Progenitor cell of endocrine pancreas (in vitro differentiated cells): ENCODE data around the gene STX1B. TPM values are rescaled to one million over a fixed set of nuclear protein-coding genes. Genes with fewer than 3 reads are reported as not detected.

Source experiments
- DNase-seq: peaks from one replicate; pipeline ENCODE4 v3.0.0; 2021; ENCODE audit warnings: low spot score; ENCODE audit not compliant: unreplicated experiment
- H3K27ac Mint-ChIP-seq: 2 replicates; pipeline ENCODE4 v1.8.0; 2021; ENCODE audit warnings: mild to moderate bottlenecking, moderate library complexity, mixed read lengths
- H3K27me3 Mint-ChIP-seq: 2 replicates; pipeline ENCODE4 v1.8.0; 2021; ENCODE audit warnings: mixed read lengths
- H3K36me3 Mint-ChIP-seq: 2 replicates; pipeline ENCODE4 v1.8.0; 2022; ENCODE audit warnings: mixed read lengths; ENCODE audit not compliant: insufficient read depth
- H3K4me1 Mint-ChIP-seq: 2 replicates; pipeline ENCODE4 v1.8.0; 2021; ENCODE audit warnings: low read depth, mixed read lengths
- H3K4me3 Mint-ChIP-seq: 2 replicates; pipeline ENCODE4 v1.8.0; 2021; ENCODE audit warnings: low read depth, mild to moderate bottlenecking, moderate library complexity, mixed read lengths
- H3K9me3 Mint-ChIP-seq: 2 replicates; pipeline ENCODE4 v1.8.0; 2021; ENCODE audit warnings: low read depth, mixed read lengths
- total RNA-seq: library from RNA; stranded (reverse); gene quantifications from 2 replicates; pipeline ENCODE4 v1.2.1, GENCODE V29; 2021
- TF ChIP-seq, protein P1 (sequence below): fragments of 200-600 bp; sonication (generic); IDR thresholded peaks from one replicate; pipeline ENCODE4 v1.5.0; 2021; ENCODE audit warnings: antibody characterized with exemption, mild to moderate bottlenecking; ENCODE audit not compliant: unreplicated experiment

Gene STX1B
- total RNA-seq, 1 donor from 2014 or later = 1.0 TPM

DNA sequence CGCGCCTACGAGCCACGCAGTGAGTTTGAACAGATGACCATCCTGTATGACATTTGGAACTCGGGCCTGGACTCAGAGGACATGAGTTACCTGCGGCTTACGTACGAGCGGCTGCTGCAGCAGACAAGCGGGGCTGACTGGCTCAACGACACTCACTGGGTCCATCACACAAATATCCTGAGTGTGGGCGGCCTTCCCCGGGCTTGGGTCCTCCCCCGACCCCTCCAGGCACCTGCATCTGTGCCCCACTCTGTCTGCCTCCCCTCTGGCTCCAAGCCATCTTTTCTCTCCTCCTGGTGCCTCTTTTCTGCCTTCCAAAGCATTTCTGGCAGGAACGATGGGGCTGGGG is 30.4 kb downstream of the STX1B start:
- TF ChIP-seq, protein P1, sequence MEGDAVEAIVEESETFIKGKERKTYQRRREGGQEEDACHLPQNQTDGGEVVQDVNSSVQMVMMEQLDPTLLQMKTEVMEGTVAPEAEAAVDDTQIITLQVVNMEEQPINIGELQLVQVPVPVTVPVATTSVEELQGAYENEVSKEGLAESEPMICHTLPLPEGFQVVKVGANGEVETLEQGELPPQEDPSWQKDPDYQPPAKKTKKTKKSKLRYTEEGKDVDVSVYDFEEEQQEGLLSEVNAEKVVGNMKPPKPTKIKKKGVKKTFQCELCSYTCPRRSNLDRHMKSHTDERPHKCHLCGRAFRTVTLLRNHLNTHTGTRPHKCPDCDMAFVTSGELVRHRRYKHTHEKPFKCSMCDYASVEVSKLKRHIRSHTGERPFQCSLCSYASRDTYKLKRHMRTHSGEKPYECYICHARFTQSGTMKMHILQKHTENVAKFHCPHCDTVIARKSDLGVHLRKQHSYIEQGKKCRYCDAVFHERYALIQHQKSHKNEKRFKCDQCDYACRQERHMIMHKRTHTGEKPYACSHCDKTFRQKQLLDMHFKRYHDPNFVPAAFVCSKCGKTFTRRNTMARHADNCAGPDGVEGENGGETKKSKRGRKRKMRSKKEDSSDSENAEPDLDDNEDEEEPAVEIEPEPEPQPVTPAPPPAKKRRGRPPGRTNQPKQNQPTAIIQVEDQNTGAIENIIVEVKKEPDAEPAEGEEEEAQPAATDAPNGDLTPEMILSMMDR = no peak
- Mint-ChIP-seq H3K4me3 (no peak overlapping the region), H3K4me1 (no peaks in the 10 kb centered on the region), H3K27me3 (no peaks in the 10 kb centered on the region), H3K9me3 (no peaks in the 10 kb centered on the region), H3K27ac (no peak overlapping the region), H3K36me3 (peaks cover 21% of the 10 kb centered on the region)
- DNase-seq = no peak

DNA sequence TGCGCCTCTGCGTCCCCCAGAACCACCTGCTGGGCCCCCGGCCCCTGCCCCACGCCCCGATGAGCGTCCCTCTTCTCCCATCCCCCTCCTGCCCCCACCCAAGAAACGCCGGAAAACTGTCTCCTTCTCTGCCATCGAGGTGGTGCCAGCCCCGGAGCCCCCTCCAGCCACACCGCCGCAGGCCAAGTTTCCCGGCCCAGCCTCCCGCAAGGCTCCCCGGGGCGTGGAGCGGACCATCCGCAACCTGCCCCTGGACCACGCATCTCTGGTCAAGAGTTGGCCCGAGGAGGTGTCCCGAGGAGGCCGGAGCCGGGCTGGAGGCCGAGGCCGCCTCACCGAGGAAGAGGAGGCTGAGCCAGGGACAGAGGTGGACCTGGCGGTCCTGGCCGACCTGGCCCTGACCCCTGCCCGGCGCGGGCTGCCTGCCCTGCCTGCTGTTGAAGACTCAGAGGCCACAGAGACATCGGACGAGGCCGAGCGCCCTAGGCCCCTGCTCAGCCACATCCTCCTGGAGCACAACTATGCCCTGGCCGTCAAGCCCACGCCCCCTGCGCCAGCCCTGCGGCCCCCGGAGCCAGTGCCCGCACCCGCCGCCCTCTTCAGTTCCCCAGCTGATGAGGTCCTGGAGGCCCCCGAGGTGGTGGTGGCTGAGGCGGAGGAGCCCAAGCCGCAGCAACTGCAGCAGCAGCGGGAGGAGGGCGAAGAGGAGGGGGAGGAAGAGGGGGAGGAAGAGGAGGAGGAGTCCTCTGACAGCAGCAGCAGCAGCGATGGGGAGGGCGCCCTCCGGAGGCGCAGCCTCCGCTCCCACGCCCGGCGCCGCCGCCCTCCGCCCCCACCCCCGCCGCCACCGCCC is 31.0 kb downstream of the STX1B start:
- DNase-seq = no peak
- Mint-ChIP-seq H3K27me3 (no peaks in the 10 kb centered on the region), H3K4me3 (no peak overlapping the region), H3K27ac (no peak overlapping the region), H3K4me1 (no peaks in the 10 kb centered on the region), H3K9me3 (no peaks in the 10 kb centered on the region), H3K36me3 (peaks cover 21% of the 10 kb centered on the region)
- TF ChIP-seq, protein P1 = no peak

DNA sequence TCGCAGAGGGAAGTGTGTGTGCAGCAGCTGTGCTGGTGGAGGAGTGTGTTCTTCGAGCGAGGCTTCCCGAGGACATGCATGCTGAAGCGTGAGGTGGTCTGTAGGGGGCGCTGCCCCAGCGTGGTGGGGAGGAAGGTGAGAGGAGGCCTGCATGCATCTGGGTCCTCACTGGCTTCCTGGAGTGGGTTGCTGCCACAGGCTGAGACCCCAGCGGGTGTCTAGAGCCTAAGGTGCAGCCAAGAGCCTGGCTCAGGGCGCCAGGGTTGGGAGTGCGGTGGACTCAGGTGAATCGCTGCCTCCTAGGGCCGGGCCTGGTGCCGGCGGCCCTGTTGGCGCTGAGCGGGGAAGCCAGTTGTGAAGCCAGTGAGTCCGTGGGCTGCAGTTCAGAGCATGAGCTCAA is 32.9 kb downstream of the STX1B start:
- Mint-ChIP-seq H3K4me1 (no peaks in the 10 kb centered on the region), H3K27me3 (no peaks in the 10 kb centered on the region), H3K36me3 (peaks cover 28% of the 10 kb centered on the region), H3K27ac (peak overlapping the region; percentile 29), H3K4me3 (no peak overlapping the region), H3K9me3 (no peaks in the 10 kb centered on the region)
- TF ChIP-seq, protein P1 = peak; percentile 28
- DNase-seq = no peak

DNA sequence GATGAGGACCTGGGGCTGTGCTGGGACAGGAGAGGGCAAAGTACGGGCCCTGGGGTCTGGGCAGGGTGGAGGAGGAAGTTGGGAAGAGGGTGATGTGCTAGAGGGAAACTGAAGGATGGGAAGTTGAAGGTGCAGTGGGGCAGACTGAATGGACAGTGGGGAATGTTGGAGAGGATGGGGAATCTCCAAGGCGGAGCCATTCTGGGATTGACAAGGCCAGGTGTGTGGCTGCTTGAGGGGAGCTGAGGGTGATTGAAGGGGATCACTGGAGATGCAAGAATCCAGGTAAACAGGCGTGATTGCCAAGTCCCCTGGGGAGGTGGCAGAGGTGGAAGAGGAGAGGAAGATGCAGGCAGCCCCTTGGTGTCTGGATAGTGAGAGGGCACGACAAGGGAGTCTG is 34.0 kb downstream of the STX1B start:
- no peak for DNase-seq
- no peak overlapping the region for H3K4me3 Mint-ChIP-seq
- no peaks in the 10 kb centered on the region for H3K4me1 Mint-ChIP-seq
- H3K27ac Mint-ChIP-seq = no peak overlapping the region
- H3K36me3 Mint-ChIP-seq = peaks cover 34% of the 10 kb centered on the region
- no peaks in the 10 kb centered on the region for H3K9me3 Mint-ChIP-seq
- TF ChIP-seq, protein P1 = no peak
- H3K27me3 Mint-ChIP-seq = no peaks in the 10 kb centered on the region

DNA sequence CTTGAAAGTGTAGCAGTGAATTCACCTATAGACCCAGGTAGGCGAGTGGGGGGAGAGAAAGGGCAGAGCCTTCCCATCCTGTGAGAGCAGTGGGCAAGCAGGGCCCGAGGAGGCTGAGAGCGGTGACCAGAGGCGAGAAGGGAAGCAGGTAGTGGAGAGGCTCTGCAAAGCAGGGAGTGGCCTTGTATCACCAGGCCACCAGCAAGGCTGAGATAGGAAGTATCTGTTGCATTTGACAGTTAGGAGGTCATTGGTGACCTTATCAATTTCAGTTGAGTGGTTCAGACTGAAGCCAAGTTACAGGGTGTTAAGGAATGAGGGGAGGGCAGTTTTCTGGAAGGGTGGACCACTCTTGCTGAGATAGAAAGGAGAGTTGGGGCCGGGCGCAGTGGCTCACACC is 36.1 kb downstream of the STX1B start:
- H3K9me3 Mint-ChIP-seq = no peaks in the 10 kb centered on the region
- H3K27me3 Mint-ChIP-seq = no peaks in the 10 kb centered on the region
- TF ChIP-seq, protein P1 = no peak
- no peak for DNase-seq
- no peaks in the 10 kb centered on the region for H3K4me1 Mint-ChIP-seq
- H3K27ac Mint-ChIP-seq = no peak overlapping the region
- peaks cover 42% of the 10 kb centered on the region for H3K36me3 Mint-ChIP-seq
- no peak overlapping the region for H3K4me3 Mint-ChIP-seq
